ENCODE data around the gene AP2A2.

GRCh38 chr11:1059759-1060158, 134.1 kb downstream of the AP2A2 start:
- TF ChIP-seq CTCF (conservative IDR thresholded peaks at IDR 0.05; ENCODE audit: low read length) (no peak), EZH2phosphoT487 (IDR thresholded peaks at IDR 0.05; ENCODE audit: borderline replicate concordance, low read depth, low read length) (no peak)

All from OCI-LY7 (cell line).